GM12872 (cell line): Measurements from ENCODE around the gene SEMA3C.

ENCODE experiments used
- TF ChIP-seq, protein P1 (sequence below): IDR thresholded peaks from 3 replicates; pipeline ENCODE4 v1.5.1; 2011; ENCODE audit warnings: low read depth, mild to moderate bottlenecking, low read length, moderate library complexity; ENCODE audit not compliant: insufficient read depth

The SEMA3C gene

DNA sequence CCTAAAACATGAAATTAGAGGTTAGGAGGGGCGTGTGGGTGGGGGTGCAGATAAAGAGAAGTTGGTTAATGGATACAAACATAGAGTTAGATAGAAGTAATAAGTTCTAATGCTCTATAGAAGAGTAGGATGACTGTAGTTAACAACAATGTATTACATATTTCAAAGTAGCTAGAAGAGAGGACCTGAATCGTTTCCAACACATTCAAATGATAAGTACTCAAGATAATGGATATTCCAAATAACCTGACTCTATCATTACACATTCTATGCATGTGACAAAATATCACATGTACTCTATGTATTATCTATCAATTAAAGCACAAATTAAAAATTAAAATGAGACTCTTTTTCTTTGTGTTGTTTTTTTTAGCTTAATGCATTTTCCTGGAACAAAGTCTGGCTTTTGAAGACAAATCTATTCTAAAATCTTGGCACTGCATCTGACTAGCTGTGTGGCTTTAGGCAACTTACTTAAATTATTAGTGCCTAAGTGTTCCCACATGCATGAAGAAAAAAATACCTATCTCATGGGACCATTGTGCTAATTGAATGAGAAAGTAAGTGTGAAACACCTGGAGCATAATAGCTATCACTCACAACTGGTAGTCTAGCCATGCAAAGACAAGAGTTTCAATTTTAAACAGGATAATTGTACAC lies 75.7 kb downstream of the SEMA3C start:
- TF ChIP-seq, protein P1, sequence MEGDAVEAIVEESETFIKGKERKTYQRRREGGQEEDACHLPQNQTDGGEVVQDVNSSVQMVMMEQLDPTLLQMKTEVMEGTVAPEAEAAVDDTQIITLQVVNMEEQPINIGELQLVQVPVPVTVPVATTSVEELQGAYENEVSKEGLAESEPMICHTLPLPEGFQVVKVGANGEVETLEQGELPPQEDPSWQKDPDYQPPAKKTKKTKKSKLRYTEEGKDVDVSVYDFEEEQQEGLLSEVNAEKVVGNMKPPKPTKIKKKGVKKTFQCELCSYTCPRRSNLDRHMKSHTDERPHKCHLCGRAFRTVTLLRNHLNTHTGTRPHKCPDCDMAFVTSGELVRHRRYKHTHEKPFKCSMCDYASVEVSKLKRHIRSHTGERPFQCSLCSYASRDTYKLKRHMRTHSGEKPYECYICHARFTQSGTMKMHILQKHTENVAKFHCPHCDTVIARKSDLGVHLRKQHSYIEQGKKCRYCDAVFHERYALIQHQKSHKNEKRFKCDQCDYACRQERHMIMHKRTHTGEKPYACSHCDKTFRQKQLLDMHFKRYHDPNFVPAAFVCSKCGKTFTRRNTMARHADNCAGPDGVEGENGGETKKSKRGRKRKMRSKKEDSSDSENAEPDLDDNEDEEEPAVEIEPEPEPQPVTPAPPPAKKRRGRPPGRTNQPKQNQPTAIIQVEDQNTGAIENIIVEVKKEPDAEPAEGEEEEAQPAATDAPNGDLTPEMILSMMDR: no peak

GRCh38 chr7:80842022-80842790 lies 76.6 kb downstream of the SEMA3C start:
- TF ChIP-seq, protein P1: no peak

DNA sequence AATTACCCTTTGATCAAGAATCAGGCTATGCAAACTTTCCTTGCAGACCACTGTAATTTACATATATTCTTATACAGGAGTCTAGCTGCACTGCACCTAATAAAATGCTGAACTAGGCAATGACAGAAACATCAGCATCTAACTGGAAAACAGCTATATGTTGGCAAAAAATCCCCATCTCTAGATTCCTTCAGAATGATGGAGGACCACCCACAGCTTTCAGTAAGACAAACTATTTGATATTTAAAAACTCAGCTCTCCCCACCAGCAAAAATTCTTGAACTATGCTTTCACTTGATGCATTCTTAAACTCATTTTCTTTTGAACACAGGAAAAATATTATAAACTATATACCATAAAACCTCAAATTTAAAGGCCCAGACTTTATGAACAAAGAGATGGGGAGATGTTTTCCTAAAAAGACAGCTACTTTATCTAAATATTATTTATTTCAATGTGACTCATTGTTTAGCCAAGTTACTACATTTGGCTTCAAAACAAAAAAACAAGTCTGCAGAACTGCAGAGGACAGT lies 77.4 kb downstream of the SEMA3C start:
- TF ChIP-seq, protein P1: no peak

- TF ChIP-seq, protein P1: no peak
Observed at GRCh38 chr7:80840681-80841080, 78.2 kb downstream of the SEMA3C start.

- TF ChIP-seq, protein P1: no peak
Observed at GRCh38 chr7:80839855-80840254, 79.0 kb downstream of the SEMA3C start.

DNA sequence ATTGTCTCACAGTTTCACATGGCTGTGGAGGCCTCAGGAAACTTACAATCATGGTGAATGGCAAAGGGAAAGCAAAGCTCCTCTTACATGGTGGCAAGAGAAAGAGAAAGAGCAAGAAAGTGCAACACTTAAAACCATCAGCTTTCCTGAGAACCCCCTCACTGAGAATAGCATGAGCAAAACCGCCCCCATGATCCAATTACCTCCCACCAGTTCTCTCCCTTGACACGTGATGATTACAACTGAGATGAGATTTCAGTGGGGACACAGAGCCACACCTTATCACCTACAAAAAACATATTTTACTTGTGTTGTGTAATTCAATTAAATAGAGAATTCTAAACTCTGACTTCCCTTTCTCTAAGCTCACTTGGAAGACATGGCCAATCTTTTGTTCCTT lies 80.2 kb downstream of the SEMA3C start:
- TF ChIP-seq, protein P1: no peak

DNA sequence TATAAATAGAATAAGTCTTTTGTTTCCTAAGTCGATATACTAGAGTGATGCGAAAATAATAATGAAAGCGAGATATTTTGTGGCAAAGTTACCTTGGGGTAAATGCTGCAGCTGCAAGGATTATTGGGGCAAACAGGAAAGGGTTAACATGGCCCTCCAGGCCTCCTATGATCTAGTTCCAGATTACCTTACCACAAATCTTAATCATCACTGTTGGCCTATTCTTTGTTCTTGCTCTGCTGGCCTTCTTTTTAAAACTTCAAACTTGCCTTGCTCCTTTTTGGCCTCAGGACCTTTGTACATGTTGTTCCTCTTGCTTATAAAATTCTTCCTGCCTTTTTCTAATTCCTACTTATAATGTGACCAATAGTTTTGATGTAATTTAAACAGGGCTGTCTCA lies 81.5 kb downstream of the SEMA3C start:
- TF ChIP-seq, protein P1: no peak
